ENCODE measurements around the gene LINC01488. TPM values are rescaled to one million over a fixed set of nuclear protein-coding genes. Genes with fewer than 3 reads are reported as not detected.

Gene LINC01488
- total RNA-seq, 2 donors from 2014 or later = not detected

DNA sequence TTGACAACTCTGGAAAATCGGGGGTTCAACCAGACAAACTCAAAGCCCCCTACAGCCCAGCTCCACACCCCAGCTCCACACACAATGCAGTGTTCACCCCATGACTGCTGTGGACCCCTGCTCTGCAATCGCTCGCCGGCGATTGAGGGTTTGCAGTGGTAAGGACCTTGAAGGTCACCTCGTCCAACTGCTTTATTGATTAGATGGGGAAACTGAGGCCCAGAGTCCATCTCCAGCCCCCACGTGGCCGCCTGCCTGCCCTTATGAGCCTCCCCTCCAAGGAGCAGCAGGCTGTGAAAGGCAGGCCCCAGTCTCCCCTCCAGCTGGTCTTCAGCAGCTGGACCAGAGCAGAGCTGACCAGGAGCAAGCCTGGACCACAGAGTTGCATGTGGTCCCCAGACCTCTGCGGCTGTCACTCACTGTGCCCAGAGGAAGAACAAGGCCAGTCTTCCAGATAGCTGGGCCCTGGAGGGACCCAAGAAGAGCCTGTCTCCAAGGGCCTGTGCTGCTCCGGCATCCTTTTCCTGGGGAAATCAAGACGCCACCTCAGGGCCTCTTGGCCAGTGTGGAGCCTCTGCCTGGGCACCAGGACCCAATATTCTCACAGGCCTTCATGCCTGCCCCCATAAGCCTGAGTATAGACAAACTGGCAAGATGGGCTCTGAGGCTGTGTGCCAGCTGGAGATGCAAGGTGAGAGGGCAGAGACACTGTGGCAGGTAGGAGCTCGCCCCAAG, 8.8 kb upstream of the LINC01488 start:
- no peak for DNase-seq (ENCODE audit: low spot score)

GRCh38 chr11:69473276-69473845, 8.1 kb upstream of the LINC01488 start:
- H3K27me3 ChIP-seq (replicated peaks; ENCODE audit: insufficient read depth) = no peaks in the 10 kb centered on the region
- 95% methylated on average over 5 of the region's 5 CpGs for WGBS
- TF ChIP-seq, protein P1, sequence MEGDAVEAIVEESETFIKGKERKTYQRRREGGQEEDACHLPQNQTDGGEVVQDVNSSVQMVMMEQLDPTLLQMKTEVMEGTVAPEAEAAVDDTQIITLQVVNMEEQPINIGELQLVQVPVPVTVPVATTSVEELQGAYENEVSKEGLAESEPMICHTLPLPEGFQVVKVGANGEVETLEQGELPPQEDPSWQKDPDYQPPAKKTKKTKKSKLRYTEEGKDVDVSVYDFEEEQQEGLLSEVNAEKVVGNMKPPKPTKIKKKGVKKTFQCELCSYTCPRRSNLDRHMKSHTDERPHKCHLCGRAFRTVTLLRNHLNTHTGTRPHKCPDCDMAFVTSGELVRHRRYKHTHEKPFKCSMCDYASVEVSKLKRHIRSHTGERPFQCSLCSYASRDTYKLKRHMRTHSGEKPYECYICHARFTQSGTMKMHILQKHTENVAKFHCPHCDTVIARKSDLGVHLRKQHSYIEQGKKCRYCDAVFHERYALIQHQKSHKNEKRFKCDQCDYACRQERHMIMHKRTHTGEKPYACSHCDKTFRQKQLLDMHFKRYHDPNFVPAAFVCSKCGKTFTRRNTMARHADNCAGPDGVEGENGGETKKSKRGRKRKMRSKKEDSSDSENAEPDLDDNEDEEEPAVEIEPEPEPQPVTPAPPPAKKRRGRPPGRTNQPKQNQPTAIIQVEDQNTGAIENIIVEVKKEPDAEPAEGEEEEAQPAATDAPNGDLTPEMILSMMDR (IDR thresholded peaks at IDR 0.05) = no peak
- no peak for TF ChIP-seq POLR2AphosphoS5 (IDR thresholded peaks at IDR 0.05)
- no peak for TF ChIP-seq POLR2A (IDR thresholded peaks at IDR 0.05)
- no peaks in the 10 kb centered on the region for H3K36me3 ChIP-seq
- no peak for DNase-seq (ENCODE audit: low spot score)
- H3K27ac ChIP-seq = no peak overlapping the region
- no peak overlapping the region for H3K4me3 ChIP-seq
- no peaks in the 10 kb centered on the region for H3K9me3 ChIP-seq
- no peaks in the 10 kb centered on the region for H3K4me1 ChIP-seq (replicated peaks)
- intact Hi-C loops (cut with DNase I) = no loop called here

More for the DNA sequence above, 8.8 kb upstream of the LINC01488 start:
- H3K27ac ChIP-seq = no peak overlapping the region
- intact Hi-C loops (cut with DNase I) = no loop called here
- H3K27me3 ChIP-seq (replicated peaks; ENCODE audit: insufficient read depth) = no peaks in the 10 kb centered on the region
- H3K4me1 ChIP-seq (replicated peaks) = no peaks in the 10 kb centered on the region
- WGBS = 93% methylated on average over 11 of the region's 12 CpGs
- no peaks in the 10 kb centered on the region for H3K36me3 ChIP-seq
- H3K9me3 ChIP-seq = no peaks in the 10 kb centered on the region
- TF ChIP-seq POLR2A (IDR thresholded peaks at IDR 0.05) (no peak), POLR2AphosphoS5 (IDR thresholded peaks at IDR 0.05) (no peak)
- TF ChIP-seq, protein P1 (IDR thresholded peaks at IDR 0.05) = no peak
- H3K4me3 ChIP-seq = no peak overlapping the region

- Histone ChIP-seq H3K9me3 (no peaks in the 10 kb centered on the region), H3K27ac (no peak overlapping the region), H3K4me3 (no peak overlapping the region), H3K4me1 (replicated peaks) (no peaks in the 10 kb centered on the region), H3K27me3 (replicated peaks; ENCODE audit: insufficient read depth) (no peaks in the 10 kb centered on the region), H3K36me3 (no peaks in the 10 kb centered on the region)
- WGBS = 93% methylated on average over 9 of the region's 9 CpGs
- intact Hi-C loops (cut with DNase I) = no loop called here
- TF ChIP-seq, protein P1 (IDR thresholded peaks at IDR 0.05) = no peak
- TF ChIP-seq POLR2A (IDR thresholded peaks at IDR 0.05) (no peak), POLR2AphosphoS5 (IDR thresholded peaks at IDR 0.05) (no peak)
- no peak for DNase-seq (ENCODE audit: low spot score)
Observed at GRCh38 chr11:69474736-69475135, 6.7 kb upstream of the LINC01488 start.

DNA sequence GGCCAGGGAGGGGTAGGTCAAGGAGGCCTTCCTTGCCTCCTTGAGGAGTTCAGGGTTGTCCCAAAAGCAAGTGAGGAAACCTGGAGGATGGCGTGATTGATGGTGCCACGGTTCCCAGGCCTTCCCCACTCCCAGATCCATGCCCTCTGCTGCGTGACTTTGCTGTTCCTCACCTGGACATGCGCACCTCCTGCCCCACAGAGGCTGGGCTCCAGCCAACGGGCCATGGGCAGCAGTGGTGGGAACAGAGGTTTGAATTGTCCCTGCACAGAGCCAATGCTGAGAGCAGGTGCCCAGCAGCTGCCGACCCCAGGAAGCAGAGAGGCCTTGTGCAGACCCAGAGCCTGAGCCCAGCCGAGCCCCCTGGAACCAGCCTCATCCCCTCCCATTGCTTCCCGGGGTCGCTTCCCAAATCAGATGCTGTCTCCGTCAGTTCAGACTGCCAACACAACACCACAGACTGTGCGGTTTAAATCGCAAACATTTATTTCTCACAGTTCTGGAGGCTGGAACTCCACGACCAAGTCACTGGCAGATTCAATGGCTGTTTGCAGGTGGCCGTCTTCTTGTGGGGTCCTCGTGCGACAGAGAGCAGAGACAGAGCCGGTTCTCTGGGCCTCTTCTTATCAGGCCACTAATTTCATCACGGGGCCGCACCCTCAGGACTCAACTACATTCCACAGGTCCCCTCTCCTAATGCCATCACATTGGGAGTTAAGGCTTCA, 6.2 kb upstream of the LINC01488 start:
- Histone ChIP-seq H3K36me3 (no peaks in the 10 kb centered on the region), H3K27ac (no peak overlapping the region), H3K4me1 (replicated peaks) (no peaks in the 10 kb centered on the region), H3K4me3 (no peak overlapping the region), H3K27me3 (replicated peaks; ENCODE audit: insufficient read depth) (no peaks in the 10 kb centered on the region), H3K9me3 (no peaks in the 10 kb centered on the region)
- DNase-seq (ENCODE audit: low spot score) = no peak
- 95% methylated on average over 19 of the region's 19 CpGs for WGBS
- TF ChIP-seq, protein P1 (IDR thresholded peaks at IDR 0.05) = no peak
- TF ChIP-seq POLR2A (IDR thresholded peaks at IDR 0.05) = no peak
- TF ChIP-seq POLR2AphosphoS5 (IDR thresholded peaks at IDR 0.05) = no peak
- intact Hi-C loops (cut with DNase I) = no loop called here

All from prostate gland (tissue), 2 donors.